A673 (cell line): ENCODE measurements around the gene CERS6.

Experiments used
- CTCF ChIP-seq: fragments of 300-800, 200-600 bp; sonication (generic); conservative IDR thresholded peaks from 2 replicates; pipeline ENCODE4 v1.5.1; 2017; ENCODE audit warnings: low read depth, mild to moderate bottlenecking, antibody characterized with exemption, low read length, moderate library complexity, mixed read lengths
- EZH2 ChIP-seq: fragments of 200-600 bp; sonication (generic); IDR thresholded peaks from 2 replicates; pipeline ENCODE4 v1.6.1; 2017; ENCODE audit warnings: borderline replicate concordance, low read depth, mild to moderate bottlenecking, mixed read lengths, antibody characterized with exemption, low read length; ENCODE audit not compliant: poor library complexity, severe bottlenecking

DNA sequence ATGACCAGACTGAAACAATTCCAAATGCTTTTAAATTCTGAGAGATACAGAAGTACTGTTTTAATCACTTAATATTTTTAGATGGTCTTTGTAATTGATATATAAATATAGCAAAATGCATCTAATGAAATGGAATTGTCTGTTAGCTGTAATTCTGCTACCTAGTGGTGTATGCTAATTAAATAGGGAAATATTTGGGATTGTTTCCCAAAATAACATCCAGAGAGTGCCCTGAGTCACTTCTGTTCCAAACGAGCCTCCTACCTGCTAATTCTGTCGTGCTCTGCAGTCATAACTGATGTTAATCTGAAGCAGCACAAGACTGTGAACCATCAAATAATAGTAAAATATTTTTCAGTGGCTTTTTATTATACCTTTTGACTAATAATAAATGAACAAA is 274.9 kb downstream of the CERS6 start:
- TF ChIP-seq CTCF (no peak), EZH2 (no peak)
